SK-N-DZ (cell line): ENCODE data around the gene ID2.

Source experiments
- DNase-seq: peaks from one replicate; pipeline ENCODE4 v3.0.0-alpha.2; 2015; ENCODE audit warnings: low spot score

ID2 gene

DNA sequence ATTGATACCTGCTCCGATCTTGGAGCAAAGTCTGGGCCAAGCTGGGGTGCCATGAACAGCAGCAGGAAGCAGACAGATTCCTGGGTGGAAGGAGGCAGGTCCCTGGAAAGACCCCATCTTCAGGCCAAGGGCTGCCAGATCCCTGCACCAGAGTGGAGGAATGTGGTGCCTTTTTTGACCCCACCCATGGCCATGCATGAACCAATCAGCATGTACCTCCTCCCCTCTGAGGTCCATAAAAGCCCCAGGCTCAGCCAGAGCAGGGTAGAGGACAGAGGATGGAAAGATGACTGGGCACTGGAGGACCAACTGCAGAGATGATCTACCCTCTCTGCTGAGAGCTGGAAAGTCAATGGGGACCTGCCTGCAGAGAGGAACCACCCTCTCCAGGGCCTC lies 34.4 kb upstream of the ID2 start:
- no peak for DNase-seq

DNA sequence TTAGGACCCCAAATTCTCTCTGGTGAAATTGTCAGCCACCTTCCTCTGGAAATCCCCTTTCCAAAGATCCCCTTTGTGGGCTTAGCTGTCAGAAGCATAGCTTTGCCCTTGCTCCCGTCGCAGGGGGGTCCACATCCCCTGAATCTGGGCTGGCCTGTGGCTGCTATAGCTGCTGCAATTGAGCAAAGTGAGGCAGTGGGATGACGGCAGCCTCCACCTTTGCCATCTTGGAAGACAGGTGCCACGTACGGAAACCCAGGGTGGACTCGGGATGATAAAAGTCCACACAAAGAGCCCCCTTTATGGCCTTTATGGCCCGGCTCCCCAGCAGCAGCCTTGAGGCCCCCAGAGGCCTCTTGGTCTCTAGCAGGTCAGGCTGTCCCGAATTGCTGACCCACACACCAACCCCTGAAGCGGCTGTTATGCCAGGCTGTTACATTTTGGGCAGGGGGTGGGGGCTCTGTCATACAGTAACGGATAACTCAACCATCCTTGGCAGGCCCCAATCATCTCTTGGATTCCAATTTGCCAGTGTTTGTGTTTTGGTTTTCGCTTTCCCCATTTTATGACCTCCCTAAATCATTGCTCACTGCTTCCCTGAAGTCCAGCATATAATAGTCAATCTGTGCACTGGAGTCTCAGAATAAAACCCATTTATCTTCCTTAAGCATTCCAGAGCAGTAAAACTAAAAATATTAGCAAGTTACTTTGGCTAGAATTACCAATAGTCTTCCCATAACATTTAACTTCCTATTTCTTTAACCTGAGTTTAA lies 33.2 kb upstream of the ID2 start:
- no peak for DNase-seq

DNA sequence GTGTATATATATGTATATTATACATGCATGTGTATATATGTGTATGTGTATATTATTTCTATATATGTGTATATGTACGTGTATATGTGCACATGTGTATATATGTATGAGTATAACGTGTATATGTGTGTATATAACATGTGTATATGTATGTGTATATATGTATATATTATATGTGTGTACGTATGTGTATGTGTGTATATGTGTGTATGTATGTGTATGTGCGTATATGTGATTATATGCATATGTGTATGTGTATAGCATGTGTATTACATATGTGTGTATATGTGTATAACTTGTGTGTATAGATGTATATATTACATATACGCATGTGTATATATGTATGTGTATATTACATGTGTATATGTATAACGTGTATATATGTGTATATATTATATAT lies 32.1 kb upstream of the ID2 start:
- DNase-seq: no peak

DNA sequence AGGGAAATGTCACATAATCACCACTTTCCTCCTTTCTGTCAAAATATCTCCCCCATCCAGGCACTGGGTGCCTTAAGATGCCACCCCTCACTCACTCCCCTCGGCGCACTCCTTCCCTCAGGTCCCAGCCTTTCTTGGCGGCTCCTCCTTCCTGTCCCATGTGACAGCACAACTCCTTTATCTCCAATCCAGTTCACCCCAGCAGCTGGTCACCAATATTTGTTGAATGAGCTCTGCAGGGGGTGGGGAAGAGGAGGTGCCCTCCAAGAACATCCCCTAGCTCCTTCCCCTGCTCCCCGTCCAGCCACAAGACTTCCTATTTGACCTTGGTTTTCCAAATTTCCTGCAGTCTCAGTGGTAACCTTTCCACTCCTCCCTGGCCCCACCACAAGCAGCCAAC lies 31.6 kb upstream of the ID2 start:
- DNase-seq: no peak

DNA sequence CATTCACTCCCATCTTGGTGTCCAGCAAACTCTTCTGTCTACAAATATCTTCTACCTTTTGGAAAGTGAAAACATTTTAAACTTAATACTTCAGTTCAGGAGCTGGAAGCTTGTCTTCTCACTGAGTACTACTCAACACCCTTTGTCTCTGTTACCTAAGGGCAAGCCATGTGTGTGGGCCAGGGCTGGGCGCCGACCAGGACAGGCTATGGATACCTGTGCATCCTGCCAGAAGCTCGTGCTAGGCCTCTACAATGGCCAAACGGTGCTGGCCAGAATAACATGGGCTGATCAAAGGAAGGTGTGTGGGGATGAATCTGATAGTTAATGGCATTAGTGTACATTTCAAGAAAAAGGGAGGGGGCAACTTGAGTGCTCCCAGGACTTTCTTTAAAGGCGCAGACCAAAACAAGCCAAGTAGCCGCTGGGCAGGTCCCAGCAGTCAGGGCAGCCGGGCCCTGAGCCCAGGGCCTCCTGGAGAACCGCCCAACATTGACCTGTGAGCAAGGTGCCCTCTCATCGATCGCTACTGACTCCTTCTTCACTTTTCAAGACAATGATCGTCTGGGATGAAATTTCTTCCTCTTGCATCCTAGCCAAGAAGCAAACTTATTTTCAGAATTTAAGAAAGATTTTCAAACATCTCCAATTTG lies 29.0 kb upstream of the ID2 start:
- DNase-seq: no peak

DNA sequence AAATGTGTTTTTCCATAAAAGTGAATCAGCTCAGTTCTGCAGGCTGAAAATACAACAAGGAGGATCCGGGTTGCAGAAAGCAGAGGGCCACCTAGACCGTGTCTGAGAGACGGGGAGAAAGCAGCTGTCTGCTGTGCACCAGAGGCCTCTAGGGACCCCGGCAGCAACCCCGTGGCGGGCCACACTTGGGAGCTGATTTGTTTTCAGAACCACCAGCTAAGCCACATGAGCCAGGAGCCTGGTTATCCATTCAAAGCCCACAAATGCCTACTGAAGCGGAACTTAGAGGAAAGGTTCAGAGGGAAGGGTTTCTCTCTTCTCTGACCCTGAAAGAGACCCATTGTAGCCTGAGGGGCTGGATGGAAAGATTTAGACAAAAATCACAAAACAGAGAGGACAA lies 28.4 kb upstream of the ID2 start:
- DNase-seq: no peak

DNA sequence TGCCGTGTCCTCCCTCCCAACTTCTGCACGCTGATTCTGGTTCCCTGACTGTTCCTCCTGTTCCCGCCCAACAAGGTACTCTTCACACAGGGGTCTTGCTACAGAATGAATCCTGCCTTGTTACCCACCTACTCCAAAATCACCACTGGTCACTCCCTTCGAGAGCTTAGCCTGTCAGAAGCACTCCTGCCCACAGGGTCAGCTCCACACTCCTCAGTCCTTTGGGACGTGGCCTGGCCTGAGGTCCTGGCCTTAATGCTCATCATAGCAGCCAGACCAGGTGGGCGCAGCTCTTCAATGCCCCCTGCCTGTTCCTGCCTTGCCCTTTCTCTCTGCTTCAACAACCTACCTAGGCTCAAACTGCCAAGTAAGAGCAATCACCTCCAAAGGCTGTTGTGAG lies 27.8 kb upstream of the ID2 start:
- DNase-seq: no peak

DNA sequence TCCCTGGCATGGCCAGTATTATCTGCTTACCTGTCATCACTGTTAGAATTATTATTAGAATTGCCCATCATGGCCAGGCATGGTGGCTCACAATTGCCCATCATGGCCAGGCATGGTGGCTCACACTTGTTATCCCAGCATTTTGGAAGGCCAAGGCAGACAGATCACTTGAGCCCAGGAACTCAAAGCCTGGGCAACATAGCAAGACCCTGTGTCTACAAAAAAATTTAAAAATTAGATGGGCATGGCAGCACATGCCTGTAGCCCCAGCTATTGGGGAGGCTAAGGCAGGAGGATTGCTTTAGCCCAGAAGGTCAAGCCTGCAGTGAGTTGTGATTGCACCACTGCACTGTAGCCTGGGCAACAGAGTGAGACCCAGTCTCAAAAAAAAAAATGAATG lies 27.4 kb upstream of the ID2 start:
- DNase-seq: no peak

DNA sequence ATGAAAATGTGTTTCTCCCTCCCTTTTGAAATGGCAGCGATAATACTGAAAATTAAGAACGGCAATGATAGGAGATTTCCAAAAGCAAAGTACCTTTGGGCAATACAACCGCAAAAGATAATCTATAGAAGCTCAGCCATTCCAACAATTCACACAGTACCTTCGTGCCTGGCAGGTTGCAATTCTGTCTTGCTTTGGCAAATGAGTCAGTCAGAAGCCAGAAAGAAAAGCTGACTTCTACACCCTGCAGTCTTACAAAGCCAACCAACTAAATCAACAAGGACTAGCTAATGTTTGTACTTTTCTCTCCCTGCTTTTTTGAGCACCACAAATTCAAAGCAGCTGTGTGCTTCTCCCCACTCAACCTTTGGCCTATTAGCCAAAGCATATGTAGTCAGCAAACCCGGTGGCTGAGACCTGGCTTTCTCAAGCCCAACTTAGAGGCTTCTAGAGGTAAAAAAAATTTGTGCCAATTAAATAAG lies 25.7 kb upstream of the ID2 start:
- DNase-seq: no peak

DNA sequence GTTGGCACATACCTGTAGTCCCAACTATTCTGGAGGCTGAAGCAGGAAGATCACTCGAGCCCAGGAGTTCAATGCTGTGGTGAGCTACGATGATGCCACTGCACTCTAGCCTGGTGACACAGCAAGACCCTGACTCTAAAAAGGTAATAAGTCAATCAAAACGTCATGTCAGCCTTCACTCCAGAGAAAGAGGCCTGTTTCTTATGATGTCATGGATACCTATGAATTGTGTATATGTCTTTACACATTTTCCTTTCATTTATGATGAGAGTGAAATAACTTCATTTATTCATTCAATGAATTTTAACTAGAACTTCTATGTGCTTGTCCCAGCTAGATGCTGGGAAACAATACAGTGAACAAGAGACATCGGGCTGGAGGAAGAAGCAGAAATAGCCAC lies 25.0 kb upstream of the ID2 start:
- DNase-seq: no peak

DNA sequence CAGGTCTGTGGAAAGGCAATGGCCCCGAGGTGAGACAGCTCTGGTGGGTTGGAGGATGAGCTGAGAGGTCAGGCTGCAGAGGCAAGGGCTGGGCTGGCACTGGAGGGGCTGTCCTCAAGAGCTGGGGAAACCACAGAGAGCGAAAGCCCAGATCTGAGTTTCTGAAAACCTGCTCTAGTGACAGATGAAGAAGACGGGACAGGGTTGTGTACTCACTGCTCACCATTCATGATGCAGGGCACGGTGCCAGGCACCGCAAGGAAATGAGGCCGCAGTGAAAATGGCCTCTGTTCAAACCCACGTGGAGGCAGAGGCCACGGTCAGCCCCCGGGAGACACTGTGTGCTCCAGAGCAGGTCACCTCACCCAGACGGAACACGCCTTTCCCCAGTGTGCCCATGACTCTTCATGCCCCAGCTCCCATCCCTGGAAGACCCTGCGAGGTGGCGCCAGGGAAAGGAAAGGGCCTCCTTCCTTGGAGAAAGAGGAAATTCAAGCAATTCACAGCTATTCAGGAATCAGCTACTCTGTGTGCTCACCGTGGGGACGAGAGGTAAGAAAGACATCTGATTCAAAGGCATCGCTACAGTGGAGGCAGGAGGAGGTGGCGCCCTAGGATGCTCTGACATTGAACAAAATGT lies 24.3 kb upstream of the ID2 start:
- DNase-seq: no peak

DNA sequence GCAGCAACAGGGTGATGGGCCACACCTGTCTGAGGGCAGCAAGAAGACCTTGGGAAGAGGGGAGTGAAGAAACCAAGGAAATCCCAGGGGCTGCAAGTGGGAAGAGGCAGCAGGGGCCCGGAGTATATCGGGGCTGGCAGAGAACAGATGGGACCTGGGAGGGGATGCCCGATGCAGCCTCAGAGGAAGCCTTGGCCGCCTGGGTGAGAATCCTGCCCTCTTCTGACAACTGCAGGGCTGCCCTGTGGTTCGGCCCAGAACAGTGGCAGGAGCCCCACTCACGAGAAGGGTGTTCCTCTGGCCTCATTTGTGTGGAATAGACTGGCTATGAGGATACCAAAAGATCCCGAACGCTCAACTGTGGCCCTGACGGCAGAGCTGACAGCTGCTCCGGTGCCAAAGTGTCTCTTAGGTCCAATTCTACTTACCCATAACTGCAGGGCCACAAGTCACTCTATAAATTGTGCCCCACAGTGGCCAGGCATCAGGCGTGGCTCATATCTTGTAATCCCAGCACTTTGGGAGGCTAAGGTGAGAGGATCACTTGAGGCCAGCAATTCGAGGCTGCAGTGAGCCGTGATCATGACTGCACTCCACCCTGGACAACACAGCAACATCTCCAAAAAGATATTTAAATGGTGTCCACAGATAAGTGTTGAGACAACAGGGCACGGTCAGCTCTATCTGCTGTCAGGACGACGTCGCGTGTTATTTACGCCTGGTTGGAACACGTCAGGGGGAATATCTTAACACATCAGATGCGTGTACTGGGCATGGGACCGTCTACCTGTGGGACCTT lies 23.6 kb upstream of the ID2 start:
- DNase-seq: no peak

DNA sequence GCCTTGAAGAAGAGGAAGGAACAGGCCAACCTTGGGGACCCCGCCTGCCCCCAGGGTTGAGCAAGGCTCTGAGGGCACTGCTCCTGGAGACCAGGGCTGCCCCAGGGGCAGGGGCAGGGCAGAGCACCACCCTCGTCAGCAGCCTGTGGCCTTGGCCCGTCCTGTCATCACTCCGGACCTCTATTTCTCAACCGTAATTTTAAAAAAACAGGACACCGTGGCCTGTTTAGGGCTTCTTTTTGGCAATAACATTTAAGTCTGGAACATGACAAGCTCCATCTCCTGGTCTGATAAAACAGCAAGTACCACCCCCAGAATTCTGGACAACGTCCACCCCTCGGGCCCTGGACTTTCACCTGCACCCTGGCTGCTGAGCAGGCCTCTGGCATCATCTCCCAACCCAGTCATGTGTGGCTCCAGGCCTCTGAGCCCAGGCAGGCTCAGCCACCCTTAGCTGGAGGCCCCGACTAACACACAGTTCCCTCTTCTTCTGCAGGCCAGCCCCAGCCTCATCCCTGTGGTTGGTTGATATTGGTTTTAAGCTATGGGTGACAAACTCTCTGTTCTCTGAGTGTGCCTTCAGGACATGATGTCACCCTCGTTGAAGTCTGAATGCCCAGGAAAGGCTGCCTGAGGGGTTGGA lies 22.6 kb upstream of the ID2 start:
- no peak for DNase-seq

DNA sequence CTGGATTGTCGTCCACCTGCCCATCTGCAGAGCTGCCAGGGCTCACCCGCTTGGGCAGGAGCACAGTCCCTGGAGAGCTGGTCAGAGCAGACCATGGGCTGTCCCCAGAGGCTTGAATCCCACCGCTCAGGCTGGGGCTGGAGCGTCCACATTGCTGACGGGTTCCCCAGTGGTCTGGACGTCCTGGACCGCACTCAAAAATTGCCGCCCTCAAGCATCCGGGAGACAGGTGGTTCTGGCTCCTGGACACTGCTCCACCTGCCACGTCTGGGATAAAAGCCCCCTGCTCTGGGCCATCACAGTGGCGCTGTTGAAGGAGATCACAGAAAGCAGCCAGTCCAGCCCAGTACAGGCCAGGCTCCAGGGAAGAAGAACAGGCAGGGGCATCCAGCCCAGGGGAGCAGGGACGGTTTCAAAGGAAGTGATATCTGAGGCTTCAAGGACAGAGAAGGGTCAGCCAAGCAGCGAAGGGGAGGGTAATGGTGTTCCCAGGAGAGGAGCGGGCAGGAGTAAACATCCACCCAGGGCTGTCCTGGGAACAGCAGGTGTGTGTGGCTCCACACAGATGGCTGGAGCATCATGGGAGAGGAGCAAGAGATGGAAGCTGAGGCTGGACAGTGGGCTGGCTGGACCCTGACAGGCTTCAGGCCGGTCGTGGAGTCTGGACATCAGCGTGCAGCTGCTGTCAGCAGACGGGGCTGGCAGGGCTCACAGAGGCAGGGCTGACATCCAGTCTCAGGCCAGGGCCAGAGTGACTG lies 21.9 kb upstream of the ID2 start:
- no peak for DNase-seq

DNA sequence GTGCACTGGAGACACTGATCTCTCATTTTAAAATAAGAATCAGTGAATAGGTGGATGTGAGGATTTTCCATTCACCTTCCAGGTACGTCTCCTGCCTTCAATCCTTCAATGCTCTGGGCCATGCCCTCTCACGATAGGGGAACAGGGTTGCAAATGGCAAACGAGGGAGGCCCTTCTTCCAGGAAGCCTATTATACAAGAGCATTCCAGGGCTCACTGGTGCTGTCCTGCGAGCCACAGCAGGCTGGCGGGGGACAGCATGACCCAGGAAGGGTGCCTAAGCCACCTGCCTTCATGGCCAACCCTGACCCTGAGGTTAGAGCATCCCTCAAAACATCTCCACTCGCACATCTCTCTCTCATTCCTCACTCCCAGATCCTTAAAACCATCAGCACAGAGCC lies 20.6 kb upstream of the ID2 start:
- no peak for DNase-seq

DNA sequence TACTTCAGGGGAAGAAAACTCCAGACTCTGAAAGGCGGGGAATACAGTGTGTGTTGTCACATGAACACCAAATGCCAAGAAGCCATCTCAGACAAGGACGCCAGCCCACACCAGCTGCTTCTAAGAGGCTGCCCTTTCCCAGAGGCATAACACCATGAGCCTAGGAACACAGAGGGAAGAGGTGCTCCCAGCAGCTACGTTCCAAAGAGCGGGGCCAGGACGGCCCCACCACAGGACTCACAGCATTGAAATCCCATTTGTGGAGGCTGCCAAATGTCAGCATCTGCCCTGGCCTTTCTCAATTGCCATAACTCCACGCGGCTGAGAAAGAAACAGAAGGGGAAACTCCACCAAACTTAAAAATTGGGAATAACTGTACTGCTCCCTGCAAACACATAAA lies 20.1 kb upstream of the ID2 start:
- no peak for DNase-seq

DNA sequence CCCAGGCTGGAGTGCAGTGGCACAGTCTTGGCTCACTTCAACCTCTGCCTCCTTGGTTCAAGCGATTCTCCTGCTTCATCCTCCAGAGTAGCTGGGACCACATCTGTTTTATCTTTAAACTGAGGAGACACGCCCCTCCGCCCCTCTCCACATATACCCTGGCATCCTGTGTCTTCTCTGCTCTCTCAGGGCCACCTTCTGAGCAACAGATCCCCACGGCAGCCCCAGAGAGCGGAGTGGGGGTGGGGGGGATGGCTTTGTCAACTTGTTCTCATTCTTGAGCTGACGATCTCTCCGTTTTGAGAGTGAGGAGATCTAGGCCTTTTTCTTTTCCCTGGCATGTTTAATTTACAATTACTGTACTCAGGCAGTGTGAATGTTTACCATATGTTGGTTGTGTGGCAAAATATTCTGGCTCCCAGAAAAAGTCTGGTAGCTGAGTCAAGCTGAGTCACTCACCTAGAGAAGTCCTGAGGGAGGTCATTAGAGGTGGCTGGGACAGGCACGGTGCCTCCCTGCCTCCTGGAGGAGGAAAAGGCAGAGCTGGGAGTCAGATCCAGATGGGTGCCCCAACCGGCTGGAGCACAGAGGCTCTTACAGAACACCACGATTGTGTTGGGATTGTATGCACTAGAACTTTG lies 19.5 kb upstream of the ID2 start:
- DNase-seq: no peak

DNA sequence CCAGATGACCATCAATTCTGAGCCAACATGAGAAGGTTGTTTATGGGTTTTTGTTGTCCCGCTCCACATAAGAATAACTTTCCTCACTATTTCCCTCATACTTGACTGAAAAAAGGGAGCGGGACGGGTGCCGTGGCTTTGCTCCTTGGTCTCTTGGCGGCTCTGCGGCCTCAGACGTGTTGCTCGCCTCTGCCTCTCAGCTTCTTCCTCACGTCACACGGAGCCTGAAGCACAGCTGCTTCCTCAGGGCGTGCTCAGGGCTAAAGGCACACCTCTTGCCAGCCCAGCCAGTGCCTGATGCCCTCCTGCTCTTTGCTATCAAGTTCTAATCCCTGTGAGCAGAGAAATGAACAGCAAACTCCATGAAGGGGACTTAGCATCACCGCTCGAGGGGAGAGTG lies 17.9 kb upstream of the ID2 start:
- no peak for DNase-seq

DNA sequence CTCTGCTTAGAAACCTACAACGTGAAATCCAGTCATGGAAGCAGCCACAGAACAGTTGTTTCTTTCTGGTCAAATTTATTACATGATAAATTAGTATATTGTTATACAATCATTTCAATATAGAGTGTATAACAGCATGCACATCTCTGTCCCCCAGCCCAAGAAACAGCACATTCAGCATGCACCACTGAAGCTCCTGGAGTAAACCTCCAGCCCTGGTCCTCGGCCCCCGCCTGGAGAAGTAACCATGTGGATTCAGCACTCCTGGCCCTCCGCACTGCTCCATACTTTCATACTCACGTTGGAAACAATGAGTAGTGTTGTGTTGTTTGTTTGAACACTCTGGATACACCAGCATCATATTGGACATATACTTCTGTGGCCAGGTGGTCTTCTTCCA lies 15.3 kb upstream of the ID2 start:
- no peak for DNase-seq

DNA sequence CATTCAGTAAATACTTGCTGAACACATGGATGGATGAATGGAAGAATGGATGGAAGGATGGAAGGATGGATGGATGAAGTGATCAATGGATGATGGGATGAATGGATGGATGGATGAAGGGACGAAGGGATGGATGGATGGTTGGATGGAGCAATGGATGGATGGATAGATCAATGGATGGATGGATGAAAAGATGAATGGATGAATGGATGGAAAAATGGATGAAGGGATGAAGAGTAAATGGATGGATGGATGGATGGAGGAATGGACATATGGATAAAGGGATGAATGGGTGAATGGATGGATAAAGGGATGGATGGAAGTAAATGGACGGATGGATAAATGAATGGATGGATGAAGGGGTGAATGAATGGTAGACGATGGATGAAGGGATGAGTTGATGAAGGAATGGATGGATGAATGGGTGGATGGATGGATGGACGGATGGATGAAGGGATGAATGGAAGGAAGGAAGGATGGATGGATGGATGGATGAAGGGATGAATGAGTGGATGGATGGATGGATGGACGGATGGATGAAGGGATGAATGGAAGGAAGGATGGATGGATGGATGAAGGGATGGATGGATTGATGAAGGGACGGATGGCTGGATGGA lies 13.9 kb upstream of the ID2 start:
- DNase-seq: no peak
